Measurements from ENCODE around the gene FBLN2. TPM values are rescaled to one million over a fixed set of nuclear protein-coding genes. Genes with fewer than 3 reads are reported as not detected.

The FBLN2 gene
- total and polyA plus RNA-seq, 4 donors = 1.3 to 9.1 (median 4.3) TPM

DNA sequence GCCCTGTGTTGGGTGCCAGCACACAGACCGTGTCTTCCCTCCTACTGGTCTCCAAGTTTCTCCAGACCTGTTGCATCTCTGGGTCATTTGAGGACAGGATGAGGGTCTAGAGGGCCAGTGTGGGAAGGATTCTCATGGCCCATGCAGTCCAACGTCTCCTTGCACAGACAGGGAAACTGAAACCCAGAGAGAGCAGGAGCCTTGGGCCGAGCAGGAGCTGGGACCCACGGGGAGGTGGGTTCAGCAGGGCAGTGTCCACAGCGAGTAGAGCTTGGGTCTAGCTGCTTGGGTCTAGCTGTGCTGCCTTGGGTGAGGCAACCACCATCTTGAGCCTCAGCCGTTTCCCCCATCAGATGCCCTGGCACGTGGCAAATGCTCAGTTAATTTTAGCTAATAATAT, 36.5 kb upstream of the FBLN2 start:
- H3K27me3 ChIP-seq (ENCODE audit: control insufficient read depth in 4 of 4, insufficient read depth in 4 of 4, low read length in 3 of 4) = peaks cover 0 to 4% (median 0%) of the 10 kb centered on the region in 4 donors
- no peak for TF ChIP-seq YY1 (IDR thresholded peaks at IDR 0.05)
- TF ChIP-seq, protein P1, sequence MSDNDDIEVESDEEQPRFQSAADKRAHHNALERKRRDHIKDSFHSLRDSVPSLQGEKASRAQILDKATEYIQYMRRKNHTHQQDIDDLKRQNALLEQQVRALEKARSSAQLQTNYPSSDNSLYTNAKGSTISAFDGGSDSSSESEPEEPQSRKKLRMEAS (IDR thresholded peaks at IDR 0.05) = no peak
- no peak for TF ChIP-seq FOXA2 (IDR thresholded peaks at IDR 0.05)
- TF ChIP-seq, protein P2, sequence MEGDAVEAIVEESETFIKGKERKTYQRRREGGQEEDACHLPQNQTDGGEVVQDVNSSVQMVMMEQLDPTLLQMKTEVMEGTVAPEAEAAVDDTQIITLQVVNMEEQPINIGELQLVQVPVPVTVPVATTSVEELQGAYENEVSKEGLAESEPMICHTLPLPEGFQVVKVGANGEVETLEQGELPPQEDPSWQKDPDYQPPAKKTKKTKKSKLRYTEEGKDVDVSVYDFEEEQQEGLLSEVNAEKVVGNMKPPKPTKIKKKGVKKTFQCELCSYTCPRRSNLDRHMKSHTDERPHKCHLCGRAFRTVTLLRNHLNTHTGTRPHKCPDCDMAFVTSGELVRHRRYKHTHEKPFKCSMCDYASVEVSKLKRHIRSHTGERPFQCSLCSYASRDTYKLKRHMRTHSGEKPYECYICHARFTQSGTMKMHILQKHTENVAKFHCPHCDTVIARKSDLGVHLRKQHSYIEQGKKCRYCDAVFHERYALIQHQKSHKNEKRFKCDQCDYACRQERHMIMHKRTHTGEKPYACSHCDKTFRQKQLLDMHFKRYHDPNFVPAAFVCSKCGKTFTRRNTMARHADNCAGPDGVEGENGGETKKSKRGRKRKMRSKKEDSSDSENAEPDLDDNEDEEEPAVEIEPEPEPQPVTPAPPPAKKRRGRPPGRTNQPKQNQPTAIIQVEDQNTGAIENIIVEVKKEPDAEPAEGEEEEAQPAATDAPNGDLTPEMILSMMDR (IDR thresholded peaks at IDR 0.05; ENCODE audit: low read depth, low read length, missing input control) = no peak
- TF ChIP-seq, protein P3, sequence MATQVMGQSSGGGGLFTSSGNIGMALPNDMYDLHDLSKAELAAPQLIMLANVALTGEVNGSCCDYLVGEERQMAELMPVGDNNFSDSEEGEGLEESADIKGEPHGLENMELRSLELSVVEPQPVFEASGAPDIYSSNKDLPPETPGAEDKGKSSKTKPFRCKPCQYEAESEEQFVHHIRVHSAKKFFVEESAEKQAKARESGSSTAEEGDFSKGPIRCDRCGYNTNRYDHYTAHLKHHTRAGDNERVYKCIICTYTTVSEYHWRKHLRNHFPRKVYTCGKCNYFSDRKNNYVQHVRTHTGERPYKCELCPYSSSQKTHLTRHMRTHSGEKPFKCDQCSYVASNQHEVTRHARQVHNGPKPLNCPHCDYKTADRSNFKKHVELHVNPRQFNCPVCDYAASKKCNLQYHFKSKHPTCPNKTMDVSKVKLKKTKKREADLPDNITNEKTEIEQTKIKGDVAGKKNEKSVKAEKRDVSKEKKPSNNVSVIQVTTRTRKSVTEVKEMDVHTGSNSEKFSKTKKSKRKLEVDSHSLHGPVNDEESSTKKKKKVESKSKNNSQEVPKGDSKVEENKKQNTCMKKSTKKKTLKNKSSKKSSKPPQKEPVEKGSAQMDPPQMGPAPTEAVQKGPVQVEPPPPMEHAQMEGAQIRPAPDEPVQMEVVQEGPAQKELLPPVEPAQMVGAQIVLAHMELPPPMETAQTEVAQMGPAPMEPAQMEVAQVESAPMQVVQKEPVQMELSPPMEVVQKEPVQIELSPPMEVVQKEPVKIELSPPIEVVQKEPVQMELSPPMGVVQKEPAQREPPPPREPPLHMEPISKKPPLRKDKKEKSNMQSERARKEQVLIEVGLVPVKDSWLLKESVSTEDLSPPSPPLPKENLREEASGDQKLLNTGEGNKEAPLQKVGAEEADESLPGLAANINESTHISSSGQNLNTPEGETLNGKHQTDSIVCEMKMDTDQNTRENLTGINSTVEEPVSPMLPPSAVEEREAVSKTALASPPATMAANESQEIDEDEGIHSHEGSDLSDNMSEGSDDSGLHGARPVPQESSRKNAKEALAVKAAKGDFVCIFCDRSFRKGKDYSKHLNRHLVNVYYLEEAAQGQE (IDR thresholded peaks at IDR 0.05) = no peak
- TF ChIP-seq SP1 (IDR thresholded peaks at IDR 0.05) = no peak
- TF ChIP-seq HNF4A (conservative IDR thresholded peaks at IDR 0.05) = no peak
- TF ChIP-seq JUND (IDR thresholded peaks at IDR 0.05) = no peak
- no peak for TF ChIP-seq NR2F2 (IDR thresholded peaks at IDR 0.05)
- TF ChIP-seq, protein P4, sequence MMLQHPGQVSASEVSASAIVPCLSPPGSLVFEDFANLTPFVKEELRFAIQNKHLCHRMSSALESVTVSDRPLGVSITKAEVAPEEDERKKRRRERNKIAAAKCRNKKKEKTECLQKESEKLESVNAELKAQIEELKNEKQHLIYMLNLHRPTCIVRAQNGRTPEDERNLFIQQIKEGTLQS (IDR thresholded peaks at IDR 0.05) = no peak
- no peak for TF ChIP-seq TAF1 (conservative IDR thresholded peaks at IDR 0.05)
- TF ChIP-seq RXRA (IDR thresholded peaks at IDR 0.05) = no peak
- TF ChIP-seq EGR1 (IDR thresholded peaks at IDR 0.05; ENCODE audit: low read depth in 2 of 2) = no peak
- TF ChIP-seq GABPA (IDR thresholded peaks at IDR 0.05 in 1 of 2, conservative IDR thresholded peaks at IDR 0.05 in 1 of 2) = no peak
- no peak for TF ChIP-seq HNF4G (IDR thresholded peaks at IDR 0.05)
- no peak for TF ChIP-seq FOXA1 (IDR thresholded peaks at IDR 0.05)
- TF ChIP-seq RAD21 (IDR thresholded peaks at IDR 0.05) = no peak
- TF ChIP-seq, protein P5, sequence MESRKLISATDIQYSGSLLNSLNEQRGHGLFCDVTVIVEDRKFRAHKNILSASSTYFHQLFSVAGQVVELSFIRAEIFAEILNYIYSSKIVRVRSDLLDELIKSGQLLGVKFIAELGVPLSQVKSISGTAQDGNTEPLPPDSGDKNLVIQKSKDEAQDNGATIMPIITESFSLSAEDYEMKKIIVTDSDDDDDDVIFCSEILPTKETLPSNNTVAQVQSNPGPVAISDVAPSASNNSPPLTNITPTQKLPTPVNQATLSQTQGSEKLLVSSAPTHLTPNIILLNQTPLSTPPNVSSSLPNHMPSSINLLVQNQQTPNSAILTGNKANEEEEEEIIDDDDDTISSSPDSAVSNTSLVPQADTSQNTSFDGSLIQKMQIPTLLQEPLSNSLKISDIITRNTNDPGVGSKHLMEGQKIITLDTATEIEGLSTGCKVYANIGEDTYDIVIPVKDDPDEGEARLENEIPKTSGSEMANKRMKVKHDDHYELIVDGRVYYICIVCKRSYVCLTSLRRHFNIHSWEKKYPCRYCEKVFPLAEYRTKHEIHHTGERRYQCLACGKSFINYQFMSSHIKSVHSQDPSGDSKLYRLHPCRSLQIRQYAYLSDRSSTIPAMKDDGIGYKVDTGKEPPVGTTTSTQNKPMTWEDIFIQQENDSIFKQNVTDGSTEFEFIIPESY (IDR thresholded peaks at IDR 0.05) = no peak
- H3K9me3 ChIP-seq (ENCODE audit: control insufficient read depth in 4 of 4, low read length in 3 of 4) = no peaks in the 10 kb centered on the region
- DNase-seq (ENCODE audit: low spot score) = no peak
- no peak overlapping the region for H3K9ac ChIP-seq (ENCODE audit: low read depth in 1 of 2, low read length in 2 of 2)
- no peak overlapping the region for H3K4me3 ChIP-seq (ENCODE audit: low read depth in 1 of 3, low read length in 3 of 3)
- H3K36me3 ChIP-seq (ENCODE audit: control insufficient read depth in 4 of 4, insufficient read depth in 3 of 4, low read depth in 1 of 4, low read length in 3 of 4) = no peaks in the 10 kb centered on the region
- H3K27ac ChIP-seq (ENCODE audit: low read depth in 1 of 2, low read length in 2 of 2) = no peak overlapping the region
- no peaks in the 10 kb centered on the region for H3K4me1 ChIP-seq (ENCODE audit: control insufficient read depth in 4 of 4, insufficient read depth in 4 of 4, low read length in 3 of 4)
- 84% methylated on average over 7 of the region's 7 CpGs for WGBS
